Memory B cell (primary cell): ENCODE measurements around the gene STXBP6.

ENCODE experiments used
- ATAC-seq: fragments of 150-1000 bp; cut with Tn5 transposase; 2 replicates; pipeline ENCODE4 v1.10.0; 2021; ENCODE audit warnings: low read depth, mild to moderate bottlenecking, moderate library complexity
- DNase-seq, 2 donors: peaks; one replicate each; pipeline ENCODE4 v3.0.0; 2022; ENCODE audit warnings: low spot score in 2 of 2
- H3K27ac Mint-ChIP-seq: one replicate; pipeline ENCODE4 v1.8.0; 2022; ENCODE audit warnings: mild to moderate bottlenecking, moderate library complexity, mixed read lengths
- H3K27me3 Mint-ChIP-seq: one replicate; pipeline ENCODE4 v1.8.0; 2022; ENCODE audit warnings: mixed read lengths
- H3K36me3 Mint-ChIP-seq: one replicate; pipeline ENCODE4 v1.8.0; 2022; ENCODE audit warnings: mild to moderate bottlenecking, mixed read lengths
- H3K4me1 Mint-ChIP-seq: one replicate; pipeline ENCODE4 v1.8.0; 2022; ENCODE audit warnings: mixed read lengths
- H3K4me3 Mint-ChIP-seq: one replicate; pipeline ENCODE4 v1.8.0; 2022; ENCODE audit warnings: mild to moderate bottlenecking, moderate library complexity, mixed read lengths
- H3K9me3 Mint-ChIP-seq: one replicate; pipeline ENCODE4 v1.8.0; 2022; ENCODE audit warnings: mixed read lengths

The STXBP6 gene

GRCh38 chr14:24927809-24928208 lies 122.1 kb downstream of the STXBP6 start:
- Mint-ChIP-seq H3K4me3 (no peak overlapping the region), H3K9me3 (no peaks in the 10 kb centered on the region), H3K4me1 (no peaks in the 10 kb centered on the region)

GRCh38 chr14:24925771-24926374 lies 124.1 kb downstream of the STXBP6 start:
- no peak overlapping the region for H3K27ac Mint-ChIP-seq
- no peaks in the 10 kb centered on the region for H3K4me1 Mint-ChIP-seq
- H3K4me3 Mint-ChIP-seq = no peak overlapping the region
- no peaks in the 10 kb centered on the region for H3K9me3 Mint-ChIP-seq
- H3K36me3 Mint-ChIP-seq = no peaks in the 10 kb centered on the region
- peaks cover 9% of the 10 kb centered on the region for H3K27me3 Mint-ChIP-seq
- no peak for DNase-seq
- no peak for ATAC-seq

More at GRCh38 chr14:24927809-24928208, 122.1 kb downstream of the STXBP6 start:
- H3K27ac Mint-ChIP-seq = no peak overlapping the region
- no peak for ATAC-seq
- H3K27me3 Mint-ChIP-seq = peaks cover 16% of the 10 kb centered on the region
- no peak for DNase-seq
- no peaks in the 10 kb centered on the region for H3K36me3 Mint-ChIP-seq

GRCh38 chr14:24924544-24924943 lies 125.4 kb downstream of the STXBP6 start:
- Mint-ChIP-seq H3K4me1 (no peaks in the 10 kb centered on the region), H3K9me3 (no peaks in the 10 kb centered on the region), H3K36me3 (no peaks in the 10 kb centered on the region), H3K4me3 (no peak overlapping the region), H3K27ac (no peak overlapping the region), H3K27me3 (peaks cover 9% of the 10 kb centered on the region)
- ATAC-seq (no peak), DNase-seq (no peak)

GRCh38 chr14:24921903-24922302 lies 128.0 kb downstream of the STXBP6 start:
- Mint-ChIP-seq H3K9me3 (no peaks in the 10 kb centered on the region), H3K36me3 (no peaks in the 10 kb centered on the region), H3K27ac (no peak overlapping the region), H3K4me3 (no peak overlapping the region), H3K27me3 (peaks cover 8% of the 10 kb centered on the region), H3K4me1 (no peaks in the 10 kb centered on the region)
- no peak for DNase-seq
- ATAC-seq = no peak

- ATAC-seq = no peak
- no peak overlapping the region for H3K4me3 Mint-ChIP-seq
- DNase-seq = no peak
- H3K4me1 Mint-ChIP-seq = no peaks in the 10 kb centered on the region
- no peak overlapping the region for H3K27ac Mint-ChIP-seq
- H3K27me3 Mint-ChIP-seq = peaks cover 8% of the 10 kb centered on the region
- H3K36me3 Mint-ChIP-seq = no peaks in the 10 kb centered on the region
- no peaks in the 10 kb centered on the region for H3K9me3 Mint-ChIP-seq
Measured at GRCh38 chr14:24920265-24921075, 129.5 kb downstream of the STXBP6 start.

- H3K27ac Mint-ChIP-seq = no peak overlapping the region
- no peaks in the 10 kb centered on the region for H3K9me3 Mint-ChIP-seq
- ATAC-seq (no peak), DNase-seq (no peak)
- H3K4me1 Mint-ChIP-seq = no peaks in the 10 kb centered on the region
- H3K27me3 Mint-ChIP-seq = peaks cover 5% of the 10 kb centered on the region
- H3K4me3 Mint-ChIP-seq = no peak overlapping the region
- no peaks in the 10 kb centered on the region for H3K36me3 Mint-ChIP-seq
Measured at GRCh38 chr14:24918822-24919221, 131.1 kb downstream of the STXBP6 start.

- Mint-ChIP-seq H3K27ac (no peak overlapping the region), H3K4me1 (peaks cover 2% of the 10 kb centered on the region), H3K36me3 (no peaks in the 10 kb centered on the region), H3K9me3 (no peaks in the 10 kb centered on the region), H3K4me3 (no peak overlapping the region), H3K27me3 (peaks cover 3% of the 10 kb centered on the region)
- DNase-seq = no peak
- no peak for ATAC-seq
Measured at GRCh38 chr14:24915958-24916595, 133.9 kb downstream of the STXBP6 start.

GRCh38 chr14:24915403-24915921 lies 134.5 kb downstream of the STXBP6 start:
- H3K9me3 Mint-ChIP-seq = no peaks in the 10 kb centered on the region
- ATAC-seq = no peak
- no peak for DNase-seq
- H3K4me3 Mint-ChIP-seq = no peak overlapping the region
- peaks cover 3% of the 10 kb centered on the region for H3K27me3 Mint-ChIP-seq
- H3K27ac Mint-ChIP-seq = no peak overlapping the region
- peaks cover 3% of the 10 kb centered on the region for H3K4me1 Mint-ChIP-seq
- no peaks in the 10 kb centered on the region for H3K36me3 Mint-ChIP-seq

GRCh38 chr14:24913746-24914145 lies 136.2 kb downstream of the STXBP6 start:
- DNase-seq (no peak), ATAC-seq (no peak)
- H3K9me3 Mint-ChIP-seq = no peaks in the 10 kb centered on the region
- H3K4me3 Mint-ChIP-seq = no peak overlapping the region
- H3K4me1 Mint-ChIP-seq = peaks cover 3% of the 10 kb centered on the region
- peaks cover 3% of the 10 kb centered on the region for H3K27me3 Mint-ChIP-seq
- no peaks in the 10 kb centered on the region for H3K36me3 Mint-ChIP-seq
- H3K27ac Mint-ChIP-seq = no peak overlapping the region

GRCh38 chr14:24913021-24913420 lies 136.9 kb downstream of the STXBP6 start:
- no peak for ATAC-seq
- Mint-ChIP-seq H3K27ac (no peak overlapping the region), H3K27me3 (peaks cover 5% of the 10 kb centered on the region), H3K4me3 (no peak overlapping the region), H3K9me3 (no peaks in the 10 kb centered on the region), H3K36me3 (no peaks in the 10 kb centered on the region), H3K4me1 (peaks cover 3% of the 10 kb centered on the region)
- no peak for DNase-seq

- DNase-seq (no peak), ATAC-seq (no peak)
- Mint-ChIP-seq H3K27ac (no peak overlapping the region), H3K4me3 (no peak overlapping the region), H3K4me1 (peaks cover 3% of the 10 kb centered on the region), H3K27me3 (peaks cover 3% of the 10 kb centered on the region), H3K36me3 (no peaks in the 10 kb centered on the region), H3K9me3 (no peaks in the 10 kb centered on the region)
Measured at GRCh38 chr14:24911324-24912109, 138.4 kb downstream of the STXBP6 start.

- Mint-ChIP-seq H3K9me3 (no peaks in the 10 kb centered on the region), H3K27ac (no peak overlapping the region)
- ATAC-seq = no peak
Measured at GRCh38 chr14:24910408-24910986, 139.4 kb downstream of the STXBP6 start.

GRCh38 chr14:24909523-24910302 lies 140.2 kb downstream of the STXBP6 start:
- H3K4me3 Mint-ChIP-seq = no peak overlapping the region
- H3K36me3 Mint-ChIP-seq = no peaks in the 10 kb centered on the region
- H3K27ac Mint-ChIP-seq = no peak overlapping the region
- peaks cover 3% of the 10 kb centered on the region for H3K4me1 Mint-ChIP-seq
- H3K27me3 Mint-ChIP-seq = peaks cover 3% of the 10 kb centered on the region
- ATAC-seq (no peak), DNase-seq (no peak)
- H3K9me3 Mint-ChIP-seq = no peaks in the 10 kb centered on the region

More at GRCh38 chr14:24910408-24910986, 139.4 kb downstream of the STXBP6 start:
- Mint-ChIP-seq H3K4me1 (peaks cover 3% of the 10 kb centered on the region), H3K4me3 (no peak overlapping the region), H3K36me3 (no peaks in the 10 kb centered on the region), H3K27me3 (peaks cover 3% of the 10 kb centered on the region)
- no peak for DNase-seq
